Measurements from ENCODE around the gene MARS1. TPM values are rescaled to one million over a fixed set of nuclear protein-coding genes. Genes with fewer than 3 reads are reported as not detected.

The MARS1 gene
- total and polyA plus RNA-seq, 8 donors = 92.5 to 168 (median 110) TPM

- H3K27me3 ChIP-seq = no peaks in the 10 kb centered on the region
- intact Hi-C loops (cut with DNase I) = no loop called here
- H3K4me3 ChIP-seq = no peak overlapping the region
- no peak for TF ChIP-seq CTCF (IDR thresholded peaks at IDR 0.05)
- H3K4me1 ChIP-seq = peaks cover 16 to 30% of the 10 kb centered on the region in 2 donors
- H3K9me3 ChIP-seq = no peaks in the 10 kb centered on the region
- ATAC-seq (no peak), DNase-seq (no peak)
- peaks cover 0 to 92% of the 10 kb centered on the region in 2 donors for H3K36me3 ChIP-seq
- no peak overlapping the region for H3K27ac ChIP-seq
These were observed 40.3 kb downstream of the MARS1 start for GRCh38 chr12:57528176-57528575.

GRCh38 chr12:57528831-57529555 lies 41.1 kb downstream of the MARS1 start:
- no peaks in the 10 kb centered on the region for H3K27me3 ChIP-seq
- no peak for TF ChIP-seq CTCF (IDR thresholded peaks at IDR 0.05)
- peaks cover 11 to 22% of the 10 kb centered on the region in 2 donors for H3K4me1 ChIP-seq
- H3K36me3 ChIP-seq = peaks cover 0 to 100% of the 10 kb centered on the region in 2 donors
- no peak for DNase-seq
- no peaks in the 10 kb centered on the region for H3K9me3 ChIP-seq
- intact Hi-C loops (cut with DNase I) = no loop called here
- no peak for ATAC-seq
- H3K27ac ChIP-seq = no peak overlapping the region
- no peak overlapping the region for H3K4me3 ChIP-seq

GRCh38 chr12:57529831-57530230 lies 42.0 kb downstream of the MARS1 start:
- Histone ChIP-seq H3K4me3 (no peak overlapping the region), H3K27me3 (no peaks in the 10 kb centered on the region), H3K36me3 (peaks cover 0 to 100% of the 10 kb centered on the region in 2 donors), H3K4me1 (peaks cover 3 to 14% of the 10 kb centered on the region in 2 donors), H3K27ac (no peak overlapping the region), H3K9me3 (no peaks in the 10 kb centered on the region)
- ATAC-seq (no peak), DNase-seq (no peak)
- TF ChIP-seq CTCF (IDR thresholded peaks at IDR 0.05) = no peak
- intact Hi-C loops (cut with DNase I) = no loop called here

- H3K36me3 ChIP-seq = peaks cover 0 to 100% of the 10 kb centered on the region in 2 donors
- no peak for ATAC-seq
These were observed 42.7 kb downstream of the MARS1 start for GRCh38 chr12:57530396-57531142.

More at GRCh38 chr12:57530396-57531142, 42.7 kb downstream of the MARS1 start:
- no peaks in the 10 kb centered on the region for H3K9me3 ChIP-seq
- H3K4me1 ChIP-seq = peaks cover 0 to 6% of the 10 kb centered on the region in 2 donors
- no peak for DNase-seq
- TF ChIP-seq CTCF (IDR thresholded peaks at IDR 0.05) = no peak
- no peak overlapping the region for H3K27ac ChIP-seq
- no peaks in the 10 kb centered on the region for H3K27me3 ChIP-seq
- intact Hi-C loops (cut with DNase I) = no loop called here
- no peak overlapping the region for H3K4me3 ChIP-seq

All from left lung (tissue), 10 donors.